Measurements from ENCODE around the gene PIGS.
"Not testable (repeated sequence)": the region's sequence is repeated elsewhere in the genome, so short reads cannot be mapped to it uniquely, and the experiment has no call there.

The PIGS gene

GRCh38 chr17:28571361-28572122, at the start of gene PIGS:
TSS of gene PIGS (minus strand) at chr17:28571524. CDS start at chr17:28571496, 28 bp downstream.
- DNase-seq = peak; percentile 92

GRCh38 chr17:28620010-28620409, 48.7 kb upstream of the PIGS start:
- DNase-seq = no peak

- no peak for DNase-seq
These were observed 47.1 kb upstream of the PIGS start for GRCh38 chr17:28618464-28618863.

GRCh38 chr17:28616281-28616680, 45.0 kb upstream of the PIGS start:
- DNase-seq = no peak

GRCh38 chr17:28615260-28615940, 44.1 kb upstream of the PIGS start:
- no peak for DNase-seq

- no peak for DNase-seq
These were observed 42.6 kb upstream of the PIGS start, which contains the start of gene RSKR for GRCh38 chr17:28613931-28614381. TSS of gene RSKR (minus strand) at chr17:28614185. CDS start at chr17:28614161, 24 bp downstream.

- peak; percentile 44 for DNase-seq
These were observed 41.9 kb upstream of the PIGS start for GRCh38 chr17:28612936-28613872.

GRCh38 chr17:28612531-28612930, 41.2 kb upstream of the PIGS start:
- no peak for DNase-seq

GRCh38 chr17:28610376-28610775, 39.1 kb upstream of the PIGS start:
- DNase-seq = no peak

GRCh38 chr17:28604031-28604430, 32.7 kb upstream of the PIGS start:
- DNase-seq = not testable (repeated sequence)

GRCh38 chr17:28599311-28600184, 28.2 kb upstream of the PIGS start:
- DNase-seq = no peak

GRCh38 chr17:28598799-28599310, 27.5 kb upstream of the PIGS start, which contains the start of gene SPAG5:
TSS of gene SPAG5 (minus strand) at chr17:28599025. CDS start at chr17:28598946, 79 bp downstream.
- peak; percentile 98 for DNase-seq

GRCh38 chr17:28598389-28598788, 27.1 kb upstream of the PIGS start:
- DNase-seq = no peak

GRCh38 chr17:28597606-28598383, 26.5 kb upstream of the PIGS start:
- DNase-seq = no peak

- DNase-seq = no peak
These were observed 20.9 kb upstream of the PIGS start for GRCh38 chr17:28592260-28592659.

GRCh38 chr17:28585851-28586250, 14.5 kb upstream of the PIGS start:
- no peak for DNase-seq

GRCh38 chr17:28584434-28584833, 13.1 kb upstream of the PIGS start:
- no peak for DNase-seq

- DNase-seq = no peak
These were observed 11.2 kb upstream of the PIGS start for GRCh38 chr17:28582513-28582912.

GRCh38 chr17:28580959-28581358, 9.6 kb upstream of the PIGS start:
- DNase-seq = no peak

- no peak for DNase-seq
These were observed 8.2 kb upstream of the PIGS start for GRCh38 chr17:28579526-28579925.
